Measurements from ENCODE around the gene RNF213. TPM values are rescaled to one million over a fixed set of nuclear protein-coding genes. Genes with fewer than 3 reads are reported as not detected.

Gene RNF213
- total and polyA plus RNA-seq, 9 donors = 21.5 to 89.1 (median 50.8) TPM

DNA sequence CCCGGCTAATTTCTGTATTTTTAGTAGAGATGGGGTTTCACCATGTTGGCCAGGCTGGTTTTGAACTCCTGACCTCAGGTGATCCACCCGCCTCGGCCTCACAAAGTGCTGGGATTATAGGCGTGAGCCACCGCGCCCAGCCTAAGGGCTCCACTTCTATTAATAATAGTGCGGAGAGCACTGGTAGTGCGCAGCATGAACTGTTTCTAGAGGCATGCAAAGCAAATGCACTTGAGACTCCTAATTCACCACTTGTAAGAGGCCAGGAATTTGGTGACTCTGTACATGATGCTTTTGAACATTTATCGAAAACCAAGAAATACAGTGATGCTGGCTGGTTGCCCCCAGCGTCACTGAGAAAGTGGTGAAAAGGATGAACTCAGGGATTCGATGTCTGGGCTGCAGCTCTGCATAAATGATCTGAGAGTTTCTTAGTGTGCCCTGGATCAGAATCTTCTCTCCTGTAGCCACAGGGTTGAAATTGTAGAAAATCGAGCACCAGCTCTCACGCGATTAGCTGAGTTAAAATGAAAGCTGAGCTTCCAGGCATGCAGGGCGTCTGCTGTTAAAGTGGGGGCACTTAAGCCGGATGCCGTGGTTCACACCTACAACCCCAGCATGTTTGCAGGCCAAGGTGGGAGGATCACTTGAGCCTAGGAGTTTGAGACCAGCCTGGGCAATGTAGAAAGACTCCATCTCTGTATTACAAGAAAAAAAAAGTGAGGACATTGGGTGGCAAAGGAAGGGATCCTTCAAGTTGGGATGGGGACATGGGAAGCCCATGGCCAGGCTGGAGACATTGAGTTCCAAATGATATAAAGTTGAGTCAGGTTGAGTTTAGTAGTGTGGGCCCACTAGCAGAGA, 4.8 kb downstream of the RNF213 start:
- DNase-seq = no peak
- Histone ChIP-seq H3K9me3 (no peaks in the 10 kb centered on the region), H3K27me3 (no peaks in the 10 kb centered on the region), H3K36me3 (no peaks in the 10 kb centered on the region), H3K4me1 (ENCODE audit: insufficient read depth) (peaks cover 16% of the 10 kb centered on the region), H3K4me3 (no peak overlapping the region), H3K27ac (no peak overlapping the region)
- intact Hi-C loops (cut with DNase I) = loop anchor here in 1 of 4 donors (10.0 kb wide), 1 partner anchor 89 kb away; no protein-coding TSS in a partner anchor
- 87 to 94% (median 92%) methylated on average over 17 of the region's 17 CpGs for WGBS, 3 donors
- no peak for TF ChIP-seq POLR2A (IDR thresholded peaks at IDR 0.05)
- TF ChIP-seq EP300 (IDR thresholded peaks at IDR 0.05) = no peak
- TF ChIP-seq, protein P1, sequence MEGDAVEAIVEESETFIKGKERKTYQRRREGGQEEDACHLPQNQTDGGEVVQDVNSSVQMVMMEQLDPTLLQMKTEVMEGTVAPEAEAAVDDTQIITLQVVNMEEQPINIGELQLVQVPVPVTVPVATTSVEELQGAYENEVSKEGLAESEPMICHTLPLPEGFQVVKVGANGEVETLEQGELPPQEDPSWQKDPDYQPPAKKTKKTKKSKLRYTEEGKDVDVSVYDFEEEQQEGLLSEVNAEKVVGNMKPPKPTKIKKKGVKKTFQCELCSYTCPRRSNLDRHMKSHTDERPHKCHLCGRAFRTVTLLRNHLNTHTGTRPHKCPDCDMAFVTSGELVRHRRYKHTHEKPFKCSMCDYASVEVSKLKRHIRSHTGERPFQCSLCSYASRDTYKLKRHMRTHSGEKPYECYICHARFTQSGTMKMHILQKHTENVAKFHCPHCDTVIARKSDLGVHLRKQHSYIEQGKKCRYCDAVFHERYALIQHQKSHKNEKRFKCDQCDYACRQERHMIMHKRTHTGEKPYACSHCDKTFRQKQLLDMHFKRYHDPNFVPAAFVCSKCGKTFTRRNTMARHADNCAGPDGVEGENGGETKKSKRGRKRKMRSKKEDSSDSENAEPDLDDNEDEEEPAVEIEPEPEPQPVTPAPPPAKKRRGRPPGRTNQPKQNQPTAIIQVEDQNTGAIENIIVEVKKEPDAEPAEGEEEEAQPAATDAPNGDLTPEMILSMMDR (IDR thresholded peaks at IDR 0.05) = no peak

DNA sequence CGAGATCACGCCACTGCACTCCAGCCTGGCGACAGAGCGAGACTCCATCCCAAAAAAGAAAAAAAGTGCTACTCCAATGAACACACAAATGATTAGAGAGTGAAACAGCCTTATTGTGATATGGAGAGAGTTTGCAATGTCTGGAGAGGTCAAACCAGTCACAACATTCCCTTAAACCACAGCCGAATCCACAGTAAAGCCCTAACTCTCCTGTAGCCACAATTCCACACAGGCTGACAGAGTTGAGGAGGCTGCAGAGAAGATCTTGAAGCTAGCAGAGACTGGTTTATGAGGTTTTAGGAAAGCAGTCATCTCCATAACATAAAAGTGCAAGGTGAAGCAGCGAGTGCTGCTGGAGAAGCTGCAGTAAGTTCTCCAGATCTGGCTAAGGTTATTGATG, 6.7 kb downstream of the RNF213 start:
- 84 to 89% (median 87%) methylated on average over 6 of the region's 6 CpGs for WGBS, 3 donors
- Histone ChIP-seq H3K4me1 (ENCODE audit: insufficient read depth) (peaks cover 16% of the 10 kb centered on the region), H3K36me3 (no peaks in the 10 kb centered on the region)

DNA sequence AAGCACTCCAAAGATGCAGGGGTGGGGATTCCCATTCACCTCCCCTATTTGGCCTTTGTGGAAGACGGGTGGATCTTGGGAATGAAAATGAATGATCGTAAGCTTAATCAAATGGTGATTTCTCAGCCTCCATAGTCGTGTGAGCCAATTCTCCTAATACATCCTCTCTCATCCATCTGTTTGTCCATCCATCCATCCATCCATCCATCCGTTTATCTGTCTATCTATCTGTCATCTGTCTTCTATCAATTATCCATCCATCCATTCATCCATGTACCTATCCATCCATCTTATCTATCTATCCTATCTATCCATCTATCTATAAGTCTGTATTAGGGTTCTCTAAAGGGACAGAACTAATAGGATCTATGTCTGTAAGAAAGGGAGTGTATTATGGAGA, 7.8 kb downstream of the RNF213 start:
- no peak for DNase-seq
- H3K4me1 ChIP-seq (ENCODE audit: insufficient read depth) = peaks cover 10% of the 10 kb centered on the region
- no peaks in the 10 kb centered on the region for H3K36me3 ChIP-seq
- no peaks in the 10 kb centered on the region for H3K9me3 ChIP-seq
- H3K27me3 ChIP-seq = no peaks in the 10 kb centered on the region
- no peak overlapping the region for H3K4me3 ChIP-seq
- 80 to 96% (median 94%) methylated on average over 4 of the region's 4 CpGs for WGBS, 3 donors
- no peak overlapping the region for H3K27ac ChIP-seq
- intact Hi-C loops (cut with DNase I) = loop anchor here in 1 of 4 donors (10.0 kb wide), 1 partner anchor 86 kb away; no protein-coding TSS in a partner anchor
- TF ChIP-seq POLR2A (IDR thresholded peaks at IDR 0.05) (no peak), EP300 (IDR thresholded peaks at IDR 0.05) (no peak)
- TF ChIP-seq, protein P1 (IDR thresholded peaks at IDR 0.05) = no peak

More for the DNA sequence above, 6.7 kb downstream of the RNF213 start:
- DNase-seq = no peak
- no peaks in the 10 kb centered on the region for H3K27me3 ChIP-seq
- TF ChIP-seq, protein P1 (IDR thresholded peaks at IDR 0.05) = no peak
- TF ChIP-seq POLR2A (IDR thresholded peaks at IDR 0.05) (no peak), EP300 (IDR thresholded peaks at IDR 0.05) (no peak)
- H3K4me3 ChIP-seq = no peak overlapping the region
- intact Hi-C loops (cut with DNase I) = loop anchor here in 1 of 4 donors (10.0 kb wide), 1 partner anchor 87 kb away; no protein-coding TSS in a partner anchor
- H3K9me3 ChIP-seq = no peaks in the 10 kb centered on the region
- H3K27ac ChIP-seq = no peak overlapping the region

DNA sequence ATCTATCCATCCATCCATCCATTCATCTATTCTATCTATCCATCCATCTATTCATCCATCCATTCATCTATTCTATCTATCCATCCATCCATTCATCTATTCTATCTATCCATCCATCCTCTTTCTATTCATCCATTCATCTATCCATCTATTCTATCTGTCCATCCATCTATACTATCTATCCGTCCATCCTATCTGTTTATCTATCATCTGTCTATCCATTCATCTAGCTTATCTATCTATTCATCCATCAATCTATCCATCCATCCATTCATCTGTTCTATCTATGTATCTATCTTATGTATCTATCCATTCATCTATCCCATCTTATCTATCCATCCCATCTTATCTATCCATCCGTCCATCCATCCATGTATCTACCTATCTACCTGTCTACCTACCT, 8.8 kb downstream of the RNF213 start:
- no peak for DNase-seq
- H3K4me1 ChIP-seq (ENCODE audit: insufficient read depth) = peaks cover 4% of the 10 kb centered on the region
- no peaks in the 10 kb centered on the region for H3K9me3 ChIP-seq
- intact Hi-C loops (cut with DNase I) = loop anchor here in 1 of 4 donors (10.0 kb wide), 1 partner anchor 85 kb away; no protein-coding TSS in a partner anchor
- no peaks in the 10 kb centered on the region for H3K27me3 ChIP-seq
- H3K36me3 ChIP-seq = no peaks in the 10 kb centered on the region
- H3K4me3 ChIP-seq = no peak overlapping the region
- no peak overlapping the region for H3K27ac ChIP-seq
- TF ChIP-seq POLR2A (IDR thresholded peaks at IDR 0.05) = no peak
- no peak for TF ChIP-seq EP300 (IDR thresholded peaks at IDR 0.05)
- TF ChIP-seq, protein P1 (IDR thresholded peaks at IDR 0.05) = no peak
- WGBS, 3 donors = 83 to 89% (median 86%) methylated on average over 2 of the region's 2 CpGs
